CD4-positive, alpha-beta T cell treated with Interleukin-17A for 4 hours (primary cell): ENCODE results near the gene FILIP1.

ENCODE experiments used
- DNase-seq: peaks from one replicate; pipeline ENCODE4 v3.0.0-alpha.2; 2020; ENCODE audit warnings: mixed read lengths

FILIP1 gene, protein sequence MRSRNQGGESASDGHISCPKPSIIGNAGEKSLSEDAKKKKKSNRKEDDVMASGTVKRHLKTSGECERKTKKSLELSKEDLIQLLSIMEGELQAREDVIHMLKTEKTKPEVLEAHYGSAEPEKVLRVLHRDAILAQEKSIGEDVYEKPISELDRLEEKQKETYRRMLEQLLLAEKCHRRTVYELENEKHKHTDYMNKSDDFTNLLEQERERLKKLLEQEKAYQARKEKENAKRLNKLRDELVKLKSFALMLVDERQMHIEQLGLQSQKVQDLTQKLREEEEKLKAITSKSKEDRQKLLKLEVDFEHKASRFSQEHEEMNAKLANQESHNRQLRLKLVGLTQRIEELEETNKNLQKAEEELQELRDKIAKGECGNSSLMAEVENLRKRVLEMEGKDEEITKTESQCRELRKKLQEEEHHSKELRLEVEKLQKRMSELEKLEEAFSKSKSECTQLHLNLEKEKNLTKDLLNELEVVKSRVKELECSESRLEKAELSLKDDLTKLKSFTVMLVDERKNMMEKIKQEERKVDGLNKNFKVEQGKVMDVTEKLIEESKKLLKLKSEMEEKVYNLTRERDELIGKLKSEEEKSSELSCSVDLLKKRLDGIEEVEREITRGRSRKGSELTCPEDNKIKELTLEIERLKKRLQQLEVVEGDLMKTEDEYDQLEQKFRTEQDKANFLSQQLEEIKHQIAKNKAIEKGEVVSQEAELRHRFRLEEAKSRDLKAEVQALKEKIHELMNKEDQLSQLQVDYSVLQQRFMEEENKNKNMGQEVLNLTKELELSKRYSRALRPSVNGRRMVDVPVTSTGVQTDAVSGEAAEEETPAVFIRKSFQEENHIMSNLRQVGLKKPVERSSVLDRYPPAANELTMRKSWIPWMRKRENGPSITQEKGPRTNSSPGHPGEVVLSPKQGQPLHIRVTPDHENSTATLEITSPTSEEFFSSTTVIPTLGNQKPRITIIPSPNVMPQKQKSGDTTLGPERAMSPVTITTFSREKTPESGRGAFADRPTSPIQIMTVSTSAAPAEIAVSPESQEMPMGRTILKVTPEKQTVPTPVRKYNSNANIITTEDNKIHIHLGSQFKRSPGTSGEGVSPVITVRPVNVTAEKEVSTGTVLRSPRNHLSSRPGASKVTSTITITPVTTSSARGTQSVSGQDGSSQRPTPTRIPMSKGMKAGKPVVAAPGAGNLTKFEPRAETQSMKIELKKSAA (N-terminal part only)

DNA sequence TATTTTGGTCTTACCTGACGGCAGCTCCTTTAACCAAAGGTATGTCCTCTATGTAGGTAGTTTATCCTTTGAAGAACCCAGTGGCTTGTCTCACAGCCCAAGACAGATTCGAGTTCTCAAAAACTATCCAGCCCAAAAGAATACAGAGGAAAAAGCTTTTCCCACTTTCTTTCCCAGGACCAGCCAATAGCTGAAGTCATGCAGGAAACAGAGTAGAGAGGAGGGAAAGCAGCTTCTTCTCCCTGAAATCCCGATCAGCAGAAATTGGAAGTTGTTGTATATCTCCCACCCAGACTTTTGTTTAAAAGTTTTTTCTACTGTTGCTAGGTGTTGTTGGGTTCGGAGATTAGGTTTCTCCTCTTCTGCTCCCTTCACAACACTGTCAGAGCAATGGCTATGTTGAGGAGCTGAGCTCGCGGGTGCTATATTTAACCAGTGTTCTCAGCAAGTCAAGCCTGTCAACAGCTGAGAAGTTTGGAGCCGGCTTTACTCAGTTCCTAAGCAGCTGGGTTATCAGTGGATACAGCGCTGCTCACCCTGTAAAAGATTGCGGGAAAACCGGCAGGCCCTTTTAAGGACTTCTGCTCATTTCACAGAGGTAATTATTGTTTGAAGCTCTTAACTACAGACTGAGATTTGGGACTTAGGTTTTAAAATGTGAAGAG, at the start of gene FILIP1:
TSS of gene FILIP1 (minus strand) at position 401 of the 665 bp plus-strand sequence. CDS start 78,828 bp downstream, outside the sequence.
- no peak for DNase-seq

GRCh38 chr6:75543311-75543710, 49.7 kb upstream of the FILIP1 start:
- DNase-seq = no peak

GRCh38 chr6:75539136-75539535, 45.5 kb upstream of the FILIP1 start:
- DNase-seq = no peak

GRCh38 chr6:75532521-75532920, 38.9 kb upstream of the FILIP1 start:
- no peak for DNase-seq

- no peak for DNase-seq
Measured at GRCh38 chr6:75531174-75531573, 37.6 kb upstream of the FILIP1 start.

DNA sequence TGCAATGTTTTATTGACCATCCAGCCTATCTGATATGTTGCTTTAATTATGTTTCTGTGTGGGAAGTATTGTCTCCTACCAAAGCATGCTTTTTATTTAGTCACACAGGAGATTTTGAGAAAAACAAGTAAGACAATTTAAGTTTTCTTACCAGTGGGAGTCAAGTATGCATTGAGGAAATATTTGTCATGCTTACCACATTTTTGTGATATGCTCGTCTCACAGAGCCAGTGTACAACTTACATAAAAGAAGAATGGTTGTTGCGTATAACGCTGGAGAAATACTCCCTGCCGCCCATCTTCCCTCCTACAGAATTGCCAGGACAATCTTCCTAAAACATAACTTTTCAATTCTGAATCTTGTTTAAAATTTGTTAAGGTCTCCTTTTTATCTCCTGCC, 37.1 kb upstream of the FILIP1 start:
- no peak for DNase-seq

DNA sequence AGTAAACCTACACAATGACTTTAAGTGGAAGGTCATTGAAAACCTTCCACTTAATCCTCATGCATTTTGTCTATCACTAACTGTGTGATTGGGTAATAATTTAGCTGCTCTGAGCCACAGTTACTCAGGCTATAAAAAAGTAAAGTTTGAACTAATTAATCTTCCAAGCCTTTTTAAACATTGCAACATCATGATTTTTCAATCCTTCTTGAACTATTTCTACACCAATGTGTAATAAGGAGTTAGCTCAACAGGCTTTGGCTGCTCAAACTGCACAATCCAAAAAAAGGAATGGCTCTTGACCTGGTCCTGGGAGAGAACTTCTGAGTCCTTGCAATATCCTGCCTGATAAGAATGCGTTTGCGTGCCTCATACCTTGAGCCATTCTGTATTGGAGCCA, 34.8 kb upstream of the FILIP1 start:
- no peak for DNase-seq

GRCh38 chr6:75526502-75527127, 33.0 kb upstream of the FILIP1 start:
- peak; percentile 61 for DNase-seq

DNA sequence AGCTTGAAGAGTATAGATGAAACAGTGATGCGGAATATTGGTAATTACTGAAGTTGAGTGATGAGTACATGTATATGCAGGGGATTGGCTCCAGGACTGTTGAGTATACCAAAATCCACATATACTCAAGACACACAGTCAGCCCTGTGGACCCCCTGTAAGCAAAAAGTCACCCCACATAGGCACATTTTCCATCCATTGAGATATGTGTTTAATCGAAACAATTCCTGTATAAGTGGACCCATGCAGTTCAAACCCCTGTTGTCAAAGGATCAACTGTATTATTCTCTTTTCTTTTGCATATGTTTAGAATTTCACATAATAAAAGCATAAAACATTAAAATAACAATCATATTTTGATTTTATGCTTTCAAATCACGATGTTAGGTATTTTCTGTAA, 32.1 kb upstream of the FILIP1 start:
- no peak for DNase-seq

DNA sequence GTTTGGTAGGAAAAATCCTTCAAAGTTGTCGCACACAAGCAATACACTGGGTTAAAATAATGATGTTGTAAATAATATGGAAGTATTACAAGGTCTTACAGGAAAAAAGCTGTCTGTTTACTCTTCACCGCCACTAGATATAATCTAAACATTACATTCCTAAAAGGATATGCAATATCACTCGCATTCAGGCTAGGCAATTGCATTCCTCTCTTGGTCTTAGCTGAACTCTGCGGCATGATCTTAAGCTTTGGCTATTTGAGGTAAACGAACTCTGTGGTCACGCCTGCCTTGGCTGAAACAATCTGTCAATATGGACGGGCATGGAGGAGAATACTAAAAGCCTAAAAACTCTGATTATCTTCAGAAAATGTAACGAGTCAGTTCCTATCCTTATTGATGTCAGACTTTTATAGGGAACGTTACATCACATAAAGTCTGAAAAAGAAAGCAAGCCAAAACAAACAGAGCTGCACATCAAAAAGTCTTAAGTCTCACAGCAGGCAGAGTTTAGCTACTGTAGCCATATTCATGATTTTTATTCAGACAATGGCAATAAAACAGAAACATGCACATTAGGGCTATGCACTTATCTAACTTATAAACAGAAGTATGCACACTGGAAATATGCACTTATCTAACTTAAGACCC, 30.8 kb upstream of the FILIP1 start:
- no peak for DNase-seq

DNA sequence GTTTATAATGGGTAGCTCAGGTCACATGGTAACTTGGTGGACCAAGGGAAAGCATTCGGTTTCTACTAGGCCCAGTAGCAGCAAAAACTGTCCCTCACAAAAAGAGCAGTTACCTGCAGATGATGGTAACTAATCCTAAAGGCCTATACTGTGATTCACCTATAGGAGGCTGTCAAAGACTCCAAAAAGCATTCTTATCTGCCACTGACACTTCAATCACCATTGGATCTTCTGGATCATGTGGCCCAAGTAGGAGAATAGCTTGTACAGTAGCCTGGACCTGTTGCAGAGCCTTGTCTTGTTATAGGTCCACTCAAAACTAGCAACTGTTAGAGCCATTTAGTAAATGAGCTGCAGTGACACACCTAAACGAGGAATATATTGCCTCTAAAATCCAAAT, 23.2 kb upstream of the FILIP1 start:
- DNase-seq = no peak

GRCh38 chr6:75512591-75512990, 19.0 kb upstream of the FILIP1 start:
- no peak for DNase-seq

GRCh38 chr6:75505424-75505823, 11.8 kb upstream of the FILIP1 start:
- no peak for DNase-seq

- DNase-seq = no peak
Measured at GRCh38 chr6:75504465-75505222, 11.0 kb upstream of the FILIP1 start.

DNA sequence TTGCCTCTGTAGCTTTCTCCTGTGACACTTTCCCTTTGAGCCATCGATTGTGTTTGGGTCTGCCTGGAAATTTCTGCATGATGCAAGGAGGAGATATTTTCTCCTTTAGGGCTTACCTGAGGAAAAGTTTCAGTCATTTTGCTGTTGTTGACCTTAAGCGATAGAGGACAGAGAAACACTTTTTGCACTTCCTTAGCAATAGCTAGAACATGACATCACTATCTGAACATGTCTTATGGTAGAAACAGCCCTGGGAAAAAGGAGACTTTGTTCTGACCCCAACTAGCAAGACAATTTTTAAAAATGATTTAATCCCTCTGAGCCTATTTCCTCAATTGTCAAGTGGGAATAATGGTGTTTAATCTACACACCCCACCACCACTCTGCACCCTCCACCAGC, 9.7 kb upstream of the FILIP1 start:
- no peak for DNase-seq

- no peak for DNase-seq
Measured at GRCh38 chr6:75502884-75503283, 9.3 kb upstream of the FILIP1 start.

GRCh38 chr6:75501756-75502155, 8.2 kb upstream of the FILIP1 start:
- no peak for DNase-seq

DNA sequence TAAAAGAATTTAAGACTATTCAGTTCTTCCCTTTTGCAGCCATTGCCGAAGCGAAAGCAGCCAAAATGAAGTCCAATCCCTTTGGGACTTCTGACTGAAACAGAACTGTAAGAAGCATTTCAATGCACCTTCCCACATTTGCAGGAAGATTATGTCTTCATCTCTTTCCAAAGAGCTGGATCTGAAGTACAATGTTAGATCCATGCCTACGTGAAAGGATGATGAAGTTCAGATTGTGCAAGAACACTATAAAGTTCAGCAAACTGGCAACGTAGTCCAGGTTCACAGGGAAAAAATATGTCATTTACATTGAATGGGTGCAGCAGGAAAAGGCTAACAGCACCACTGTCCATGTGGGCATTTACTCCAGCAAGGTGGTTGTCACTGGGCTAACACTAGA, 6.0 kb upstream of the FILIP1 start:
- no peak for DNase-seq

- no peak for DNase-seq
Measured at GRCh38 chr6:75498862-75499261, 5.3 kb upstream of the FILIP1 start.

DNA sequence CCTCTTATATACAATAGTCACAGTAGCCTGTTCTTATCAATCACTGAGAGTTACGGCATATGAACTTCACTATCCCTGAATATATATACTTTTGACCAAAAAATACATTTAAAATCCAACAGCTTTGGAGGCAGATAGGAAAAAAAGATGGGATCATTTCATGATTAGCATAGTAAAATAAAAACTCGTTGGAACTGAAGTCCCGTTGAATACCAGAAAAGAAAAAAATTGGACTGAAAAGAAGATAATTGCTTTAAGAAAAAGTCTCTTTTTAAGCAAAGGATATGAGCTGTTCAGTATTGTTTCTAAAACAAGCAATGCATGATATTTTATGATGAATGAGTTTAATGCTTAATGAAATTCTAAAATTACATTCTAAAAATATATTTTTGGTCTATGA, 4.4 kb upstream of the FILIP1 start:
- DNase-seq = no peak

GRCh38 chr6:75495011-75495410, 1.4 kb upstream of the FILIP1 start:
- DNase-seq = no peak
